Measurements from ENCODE around the gene RIC8B.

Gene RIC8B

GRCh38 chr12:106774005-106774807, at the start of gene RIC8B:
RIC8B (plus strand) TSS chr12:106774682; CDS start chr12:106774746, 64 bp downstream.
- DNase-seq (ENCODE audit: low read depth in 2 of 3, low spot score in 2 of 3): peak; percentile 58 to 70 (median 59)

GRCh38 chr12:106724934-106725333, 49.5 kb upstream of the RIC8B start:
- no peak for DNase-seq (ENCODE audit: low read depth in 2 of 3, low spot score in 2 of 3)

GRCh38 chr12:106726603-106727202, 47.8 kb upstream of the RIC8B start:
- DNase-seq (ENCODE audit: low read depth in 2 of 3, low spot score in 2 of 3): peak in 1 of 3 experiments; percentile 16

GRCh38 chr12:106729611-106730010, 44.9 kb upstream of the RIC8B start:
- DNase-seq (ENCODE audit: low read depth in 2 of 3, low spot score in 2 of 3): no peak

- no peak for DNase-seq (ENCODE audit: low read depth in 2 of 3, low spot score in 2 of 3)
These were observed 41.6 kb upstream of the RIC8B start for GRCh38 chr12:106732890-106733289.

GRCh38 chr12:106733660-106734059, 40.8 kb upstream of the RIC8B start:
- no peak for DNase-seq (ENCODE audit: low read depth in 2 of 3, low spot score in 2 of 3)

- no peak for DNase-seq (ENCODE audit: low read depth in 2 of 3, low spot score in 2 of 3)
These were observed 38.2 kb upstream of the RIC8B start for GRCh38 chr12:106736051-106736957.

GRCh38 chr12:106739318-106739717, 35.2 kb upstream of the RIC8B start:
- DNase-seq (ENCODE audit: low read depth in 2 of 3, low spot score in 2 of 3): no peak

GRCh38 chr12:106739815-106740530, 34.5 kb upstream of the RIC8B start:
- DNase-seq (ENCODE audit: low read depth in 2 of 3, low spot score in 2 of 3): no peak

GRCh38 chr12:106740818-106741217, 33.7 kb upstream of the RIC8B start:
- DNase-seq (ENCODE audit: low read depth in 2 of 3, low spot score in 2 of 3): no peak

- DNase-seq (ENCODE audit: low read depth in 2 of 3, low spot score in 2 of 3): no peak
These were observed 33.2 kb upstream of the RIC8B start for GRCh38 chr12:106741247-106741646.

GRCh38 chr12:106743270-106743988, 31.1 kb upstream of the RIC8B start:
- DNase-seq (ENCODE audit: low read depth in 2 of 3, low spot score in 2 of 3): no peak

GRCh38 chr12:106744600-106744999, 29.9 kb upstream of the RIC8B start:
- DNase-seq (ENCODE audit: low read depth in 2 of 3, low spot score in 2 of 3): no peak

GRCh38 chr12:106745181-106745745, 29.2 kb upstream of the RIC8B start:
- no peak for DNase-seq (ENCODE audit: low read depth in 2 of 3, low spot score in 2 of 3)

- DNase-seq (ENCODE audit: low read depth in 2 of 3, low spot score in 2 of 3): no peak
These were observed 26.5 kb upstream of the RIC8B start for GRCh38 chr12:106747973-106748436.

GRCh38 chr12:106750524-106750923, 24.0 kb upstream of the RIC8B start:
- no peak for DNase-seq (ENCODE audit: low read depth in 2 of 3, low spot score in 2 of 3)

- DNase-seq (ENCODE audit: low read depth in 2 of 3, low spot score in 2 of 3): peak in 1 of 3 experiments; percentile 34
These were observed 21.0 kb upstream of the RIC8B start for GRCh38 chr12:106753526-106753925.

- no peak for DNase-seq (ENCODE audit: low read depth in 2 of 3, low spot score in 2 of 3)
These were observed 20.2 kb upstream of the RIC8B start for GRCh38 chr12:106754331-106754730.

- no peak for DNase-seq (ENCODE audit: low read depth in 2 of 3, low spot score in 2 of 3)
These were observed 16.7 kb upstream of the RIC8B start for GRCh38 chr12:106757623-106758348.

Data from activated CD8-positive, alpha-beta memory T cell treated with anti-CD3 and anti-CD28 coated beads for 48 hours (primary cell).